HCT116 (cell line): ENCODE data around the gene GALNT18. TPM values are rescaled to one million over a fixed set of nuclear protein-coding genes. Genes with fewer than 3 reads are reported as not detected.

Experiments
- ATAC-seq: fragments of 200-7000 bp; cut with Tn5 transposase; 2 replicates; pipeline ENCODE4 v1.9.1; 2020; ENCODE audit warnings: mild to moderate bottlenecking, moderate library complexity
- BruUV-seq: library from RNA; stranded (reverse); fragments of 400-500 nt; replicated peaks from 2 replicates; lab custom pipeline; 2021; lab: Mats Ljungman, UMichigan
- CTCF ChIA-PET: fragments of 300-600 bp; sonication (Branson Sonifier 250); formaldehyde crosslinking; loops from one replicate; lab custom pipeline; 2021; ENCODE audit warnings: antibody characterized with exemption; lab: Charles Lee
- POLR2A ChIA-PET: fragments of 300-600, 350-600 bp; sonication (Branson Sonifier 250); formaldehyde crosslinking; loops from one replicate; lab custom pipeline; 2021; ENCODE audit warnings: antibody characterized with exemption; lab: Charles Lee
- RAD21 ChIA-PET, 2 experiments: fragments of 300-600 bp; sonication (Branson Sonifier 250); formaldehyde crosslinking; loops; one replicate each; lab custom pipeline; 2023; ENCODE audit warnings: low total read pairs in 2 of 2; ENCODE audit not compliant: uncharacterized antibody in 2 of 2, unreplicated experiment in 2 of 2, low non-redundant PET in 1 of 2; lab: Charles Lee
- DNase-seq: peaks from one replicate; pipeline ENCODE4 v3.0.0-alpha.2; 2010; ENCODE audit warnings: low read depth, low spot score
- H2AFZ ChIP-seq: fragments of 200-600 bp; shearing (Covaris generic), sonication (generic); 2 replicates; pipeline ENCODE4 v1.6.1; 2017; ENCODE audit warnings: low read depth, mixed run types, mixed read lengths, antibody characterized with exemption, low read length; ENCODE audit not compliant: poor library complexity, severe bottlenecking
- H3K27ac ChIP-seq: 2 replicates; pipeline ENCODE4 v1.5.1; 2012; ENCODE audit warnings: low read depth, low read length
- H3K27me3 ChIP-seq: fragments of 200-600 bp; sonication (generic); 2 replicates; pipeline ENCODE4 v1.6.1; 2016; ENCODE audit warnings: mixed run types, low read length, mixed read lengths; ENCODE audit not compliant: insufficient read depth
- H3K36me3 ChIP-seq, 2 experiments: fragments of 200-500 bp in 1 of 2; fragments of 200-600 bp in 1 of 2; sonication (Bioruptor generic) in 1 of 2; sonication (generic) in 1 of 2; 2 replicates each; pipeline versions ENCODE4 v1.5.1 to v1.6.1; 2014 to 2016; ENCODE audit warnings: low read length in 2 of 2, inconsistent platforms in 1 of 2, mixed read lengths in 1 of 2, mixed run types in 1 of 2; ENCODE audit not compliant: insufficient read depth in 2 of 2, control insufficient read depth in 1 of 2
- H3K4me1 ChIP-seq, 2 experiments: fragments of 200-600 bp in 1 of 2; sonication (generic) in 1 of 2; 2 replicates each; pipeline versions ENCODE4 v1.5.1 to v1.6.1; 2012 to 2017; ENCODE audit warnings: low read length in 2 of 2, inconsistent platforms in 1 of 2, mild to moderate bottlenecking in 1 of 2, mixed read lengths in 1 of 2, mixed run types in 1 of 2, moderate library complexity in 1 of 2; ENCODE audit not compliant: insufficient read depth in 2 of 2, control insufficient read depth in 1 of 2
- H3K4me2 ChIP-seq: fragments of 200-600 bp; sonication (generic); 2 replicates; pipeline ENCODE4 v1.6.1; 2017; ENCODE audit warnings: mixed run types, low read length, mixed read lengths
- H3K4me3 ChIP-seq, 2 experiments: fragments of 200-600 bp in 1 of 2; sonication (generic) in 1 of 2; replicated peaks in 1 of 2; 2 replicates each; pipeline ENCODE4 v1.5.1; 2011 to 2016; ENCODE audit warnings: low read length in 2 of 2, control low read depth in 1 of 2, low read depth in 1 of 2, mild to moderate bottlenecking in 1 of 2, mixed read lengths in 1 of 2, mixed run types in 1 of 2
- H3K79me2 ChIP-seq: fragments of 200-600 bp; sonication (generic); 2 replicates; pipeline ENCODE4 v1.6.1; 2017; ENCODE audit warnings: mild to moderate bottlenecking, mixed run types, low read length, moderate library complexity, mixed read lengths; ENCODE audit not compliant: insufficient read depth
- H3K9ac ChIP-seq: fragments of 200-600 bp; sonication (generic); 2 replicates; pipeline ENCODE4 v1.6.1; 2016; ENCODE audit warnings: low read length, mixed read lengths
- H3K9me2 ChIP-seq: fragments of 200-600 bp; sonication (generic), shearing (Covaris generic); 2 replicates; pipeline ENCODE4 v1.6.1; 2017; ENCODE audit warnings: mixed run types, mild to moderate bottlenecking, moderate library complexity; ENCODE audit not compliant: insufficient read depth
- H3K9me3 ChIP-seq, 2 experiments: fragments of 200-500 bp in 1 of 2; fragments of 200-600 bp in 1 of 2; sonication (Bioruptor generic) in 1 of 2; sonication (generic) in 1 of 2; 2 replicates each; pipeline ENCODE4 v1.6.1; 2014 to 2017; ENCODE audit warnings: low read length in 2 of 2, mixed read lengths in 2 of 2, inconsistent platforms in 1 of 2, low read depth in 1 of 2, mild to moderate bottlenecking in 1 of 2, mixed run types in 1 of 2, moderate library complexity in 1 of 2; ENCODE audit not compliant: control insufficient read depth in 1 of 2, insufficient read depth in 1 of 2
- H4K20me1 ChIP-seq: fragments of 200-600 bp; sonication (generic), shearing (Covaris generic); 2 replicates; pipeline ENCODE4 v1.6.1; 2017; ENCODE audit warnings: mixed run types, mild to moderate bottlenecking, moderate library complexity; ENCODE audit not compliant: insufficient read depth
- ATF3 ChIP-seq: IDR thresholded peaks from 2 replicates; pipeline ENCODE4 v1.6.1; 2012
- CBX3 ChIP-seq: IDR thresholded peaks from 2 replicates; pipeline ENCODE4 v1.6.1; 2012; ENCODE audit warnings: low read depth
- CEBPB ChIP-seq: IDR thresholded peaks from 2 replicates; pipeline ENCODE4 v1.6.1; 2012; ENCODE audit warnings: low read depth
- CTCF ChIP-seq, 3 experiments: fragments of 200-600 bp in 1 of 3; sonication (generic) in 1 of 3; IDR thresholded peaks in 2 of 3; conservative IDR thresholded peaks in 1 of 3; 2 replicates each; pipeline ENCODE4 v1.5.1; 2012 to 2017; ENCODE audit warnings: low read depth in 2 of 3, low read length in 2 of 3, antibody characterized with exemption in 1 of 3, borderline replicate concordance in 1 of 3, control low read depth in 1 of 3, mild to moderate bottlenecking in 1 of 3, mixed read lengths in 1 of 3, mixed run types in 1 of 3, moderate library complexity in 1 of 3; ENCODE audit not compliant: insufficient read depth in 1 of 3
- ELF1 ChIP-seq: IDR thresholded peaks from 2 replicates; pipeline ENCODE4 v1.6.1; 2012; ENCODE audit warnings: low read depth, borderline replicate concordance
- EZH2 ChIP-seq: fragments of 200-600 bp; sonication (generic); IDR thresholded peaks from 2 replicates; pipeline ENCODE4 v1.6.1; 2017; ENCODE audit warnings: antibody characterized with exemption, mixed run types
- EZH2phosphoT487 ChIP-seq: fragments of 200-600 bp; IDR thresholded peaks from 2 replicates; pipeline ENCODE4 v1.6.1; 2018; ENCODE audit warnings: antibody characterized with exemption, borderline replicate concordance
- FOSL1 ChIP-seq: IDR thresholded peaks from 2 replicates; pipeline ENCODE4 v1.6.1; 2012; ENCODE audit warnings: low read depth
- JUND ChIP-seq: IDR thresholded peaks from 2 replicates; pipeline ENCODE4 v1.6.1; 2012
- MAX ChIP-seq: IDR thresholded peaks from 2 replicates; pipeline ENCODE4 v1.6.1; 2012
- RAD21 ChIP-seq: IDR thresholded peaks from 2 replicates; pipeline ENCODE4 v1.6.1; 2012; ENCODE audit warnings: low read depth, mild to moderate bottlenecking
- REST ChIP-seq: IDR thresholded peaks from 2 replicates; pipeline ENCODE4 v1.6.1; 2012; ENCODE audit warnings: low read depth
- SIN3A ChIP-seq: IDR thresholded peaks from 2 replicates; pipeline ENCODE4 v1.6.1; 2012; ENCODE audit warnings: low read depth
- SP1 ChIP-seq: IDR thresholded peaks from 2 replicates; pipeline ENCODE4 v1.6.1; 2012; ENCODE audit warnings: low read depth
- SRF ChIP-seq: IDR thresholded peaks from 2 replicates; pipeline ENCODE4 v1.6.1; 2012; ENCODE audit warnings: low read depth
- TCF7L2 ChIP-seq: IDR thresholded peaks from 2 replicates; pipeline ENCODE4 v1.7.0; 2011; ENCODE audit warnings: borderline replicate concordance, inconsistent platforms; ENCODE audit not compliant: insufficient read depth, insufficient read length; ENCODE audit errors: extremely low read depth
- YY1 ChIP-seq: IDR thresholded peaks from 2 replicates; pipeline ENCODE4 v1.6.1; 2011; ENCODE audit warnings: low read length, low read depth, moderate library complexity, mild to moderate bottlenecking; ENCODE audit not compliant: insufficient replicate concordance; ENCODE audit errors: extremely low read depth
- ZBTB33 ChIP-seq: IDR thresholded peaks from 2 replicates; pipeline ENCODE4 v1.6.1; 2011; ENCODE audit warnings: mild to moderate bottlenecking, low read length, moderate library complexity; ENCODE audit not compliant: insufficient replicate concordance; ENCODE audit errors: extremely low read depth
- ZFX ChIP-seq: fragments of 450-650 bp; IDR thresholded peaks from 2 replicates; pipeline ENCODE4 v1.6.1; 2017
- intact Hi-C: fragments of 100-400 bp; cut with micrococcal nuclease; formaldehyde crosslinking; loops from 2 replicates; pipeline ENCODE4 v1.10.0; 2022
- total RNA-seq: library from RNA; stranded (reverse); gene quantifications from one replicate; pipeline ENCODE4 v1.2.1, GENCODE V29; 2021; ENCODE audit not compliant: unreplicated experiment

GALNT18 gene
- total RNA-seq, 1 experiment from 2014 or later, result 19.9 TPM

GRCh38 chr11:11425806-11426205, 196.0 kb downstream of the GALNT18 start:
- ATAC-seq, result no peak

More at GRCh38 chr11:11425806-11426205, 196.0 kb downstream of the GALNT18 start:
- no peaks in the 10 kb centered on the region for H3K36me3 ChIP-seq
- no peak for TF ChIP-seq ELF1
- no peak for TF ChIP-seq REST
- no peak for TF ChIP-seq SIN3A
- no peak for TF ChIP-seq ATF3
- TF ChIP-seq ZBTB33, result no peak
- no peak for TF ChIP-seq RAD21
- no peak for TF ChIP-seq CTCF (IDR thresholded peaks at IDR 0.05 in 2 of 3, conservative IDR thresholded peaks at IDR 0.05 in 1 of 3; ENCODE audit: borderline replicate concordance in 1 of 3, insufficient read depth in 1 of 3, low read depth in 2 of 3, low read length in 2 of 3)
- TF ChIP-seq YY1, result no peak
- TF ChIP-seq TCF7L2, result no peak
- TF ChIP-seq ZFX, result no peak
- TF ChIP-seq SP1, result no peak
- no peak for TF ChIP-seq SRF
- TF ChIP-seq CEBPB, result no peak
- TF ChIP-seq EZH2, result no peak
- no peak for TF ChIP-seq EZH2phosphoT487
- TF ChIP-seq MAX, result no peak
- TF ChIP-seq JUND, result no peak
- TF ChIP-seq FOSL1, result no peak
- TF ChIP-seq CBX3, result no peak
- TF ChIP-seq, all 23 proteins: peak for 0
- Histone ChIP-seq H4K20me1 (no peaks in the 10 kb centered on the region), H3K9me2 (no peaks in the 10 kb centered on the region), H3K27me3 (no peaks in the 10 kb centered on the region), H3K79me2 (no peaks in the 10 kb centered on the region), H3K27ac (no peak overlapping the region), H3K4me3 (no peak overlapping the region), H3K9ac (no peak overlapping the region), H3K4me1 (peaks cover 0 to 8% of the 10 kb centered on the region in 2 experiments; a peak in 1 of 4 replicates), H3K4me2 (no peak overlapping the region), H3K9me3 (no peaks in the 10 kb centered on the region), H2AFZ (no peak overlapping the region)
- no TSS peak for BruUV-seq
- ChIA-PET POLR2A (no interaction called here), CTCF (no interaction called here), RAD21 (no interaction called here)
- DNase-seq, result no peak
- intact Hi-C loops, result no loop called here
